HEK293 (cell line): ENCODE data around the gene SLC37A4.
A peak's percentile ranks its signal among the peaks of the same experiment; 100 is the strongest.

ENCODE experiments used
- CTCF ChIA-PET: fragments of 350-600 bp; formaldehyde crosslinking; extraction: SDS; loops from one replicate; lab custom pipeline; 2021; ENCODE audit warnings: antibody characterized with exemption; lab: Yijun Ruan, JAX
- POLR2A ChIA-PET: fragments of 300-600 bp; formaldehyde crosslinking; extraction: SDS; loops from one replicate; lab custom pipeline; 2020; ENCODE audit warnings: antibody characterized with exemption, inconsistent platforms; lab: Yijun Ruan, JAX
- H3K27ac ChIP-seq: fragments of 200-500 bp; sonication (Bioruptor generic); 2 replicates; pipeline ENCODE4 v1.5.1; 2014; ENCODE audit warnings: low read depth, low read length, control low read depth, inconsistent platforms; ENCODE audit errors: extremely low read depth
- H3K36me3 ChIP-seq, 2 experiments: fragments of 200-500 bp in 1 of 2; sonication (Bioruptor generic) in 1 of 2; 1 replicate in 1 of 2; 2 replicates in 1 of 2; pipeline ENCODE4 v1.5.1; 2014 to 2017; ENCODE audit warnings: inconsistent platforms in 2 of 2, low read length in 2 of 2; ENCODE audit not compliant: control insufficient read depth in 2 of 2, insufficient read depth in 1 of 2
- H3K4me1 ChIP-seq: fragments of 200-500 bp; sonication (Bioruptor generic); 2 replicates; pipeline ENCODE4 v1.5.1; 2014; ENCODE audit warnings: mild to moderate bottlenecking, low read length, inconsistent platforms; ENCODE audit not compliant: control insufficient read depth, insufficient read depth
- H3K4me3 ChIP-seq: 2 replicates; pipeline ENCODE4 v1.5.1; 2011; ENCODE audit warnings: low read depth, mild to moderate bottlenecking, control low read depth, low read length, moderate library complexity
- H3K9me3 ChIP-seq: fragments of 200-500 bp; sonication (Bioruptor generic); 2 replicates; pipeline ENCODE4 v1.5.1; 2014; ENCODE audit warnings: low read depth, low read length, inconsistent platforms; ENCODE audit not compliant: control insufficient read depth, insufficient read depth
- GFI1B ChIP-seq: fragments of 450-650 bp; formaldehyde crosslinking; IDR thresholded peaks from 2 replicates; pipeline ENCODE4 v1.5.1; 2016; ENCODE audit warnings: missing biosample characterization, missing genetic modification characterization
- HIC1 ChIP-seq: fragments of 450-650 bp; formaldehyde crosslinking; IDR thresholded peaks from 2 replicates; pipeline ENCODE4 v1.5.1; 2016; ENCODE audit warnings: missing biosample characterization, missing genetic modification characterization
- KLF1 ChIP-seq: fragments of 450-650 bp; formaldehyde crosslinking; IDR thresholded peaks from 2 replicates; pipeline ENCODE4 v1.5.1; 2016; ENCODE audit warnings: missing biosample characterization, missing genetic modification characterization
- KLF17 ChIP-seq: fragments of 450-650 bp; formaldehyde crosslinking; IDR thresholded peaks from 2 replicates; pipeline ENCODE4 v1.5.1; 2016; ENCODE audit warnings: missing biosample characterization, missing genetic modification characterization
- SP7 ChIP-seq: fragments of 450-650 bp; formaldehyde crosslinking; IDR thresholded peaks from 2 replicates; pipeline ENCODE4 v1.5.1; 2016; ENCODE audit warnings: missing biosample characterization, missing genetic modification characterization
- ZNF140 ChIP-seq: fragments of 450-650 bp; formaldehyde crosslinking; IDR thresholded peaks from 2 replicates; pipeline ENCODE4 v1.5.1; 2016; ENCODE audit warnings: missing biosample characterization, missing genetic modification characterization
- ZNF433 ChIP-seq: fragments of 450-650 bp; formaldehyde crosslinking; IDR thresholded peaks from 2 replicates; pipeline ENCODE4 v1.5.1; 2016; ENCODE audit warnings: missing biosample characterization, missing genetic modification characterization, low read depth
- ZNF488 ChIP-seq: fragments of 450-650 bp; formaldehyde crosslinking; IDR thresholded peaks from 2 replicates; pipeline ENCODE4 v1.5.1; 2016; ENCODE audit warnings: missing biosample characterization, missing genetic modification characterization
- ZNF513 ChIP-seq: fragments of 450-650 bp; IDR thresholded peaks from 2 replicates; pipeline ENCODE4 v1.5.1; 2018; ENCODE audit warnings: missing biosample characterization, missing genetic modification characterization
- ZNF518A ChIP-seq: fragments of 450-650 bp; formaldehyde crosslinking; conservative IDR thresholded peaks from 2 replicates; pipeline ENCODE4 v1.5.1; 2016; ENCODE audit warnings: low read depth, missing biosample characterization, missing genetic modification characterization
- ZNF521 ChIP-seq: fragments of 450-650 bp; formaldehyde crosslinking; IDR thresholded peaks from 2 replicates; pipeline ENCODE4 v1.5.1; 2017; ENCODE audit warnings: missing biosample characterization, mild to moderate bottlenecking, missing genetic modification characterization
- ZNF571 ChIP-seq: fragments of 450-650 bp; formaldehyde crosslinking; IDR thresholded peaks from 2 replicates; pipeline ENCODE4 v1.5.0; 2017; ENCODE audit warnings: missing biosample characterization, missing genetic modification characterization
- ZNF623 ChIP-seq: fragments of 450-650 bp; formaldehyde crosslinking; IDR thresholded peaks from 2 replicates; pipeline ENCODE4 v1.5.1; 2016; ENCODE audit warnings: missing biosample characterization, missing genetic modification characterization
- ZNF626 ChIP-seq: fragments of 450-650 bp; sonication (Bioruptor Pico); formaldehyde crosslinking; IDR thresholded peaks from 2 replicates; pipeline ENCODE4 v1.5.1; 2018; ENCODE audit warnings: missing biosample characterization, missing genetic modification characterization, inconsistent platforms
- ZNF645 ChIP-seq: fragments of 450-650 bp; formaldehyde crosslinking; IDR thresholded peaks from 2 replicates; pipeline ENCODE4; 2016; ENCODE audit warnings: missing biosample characterization, missing genetic modification characterization
- ZNF654 ChIP-seq: fragments of 450-650 bp; formaldehyde crosslinking; IDR thresholded peaks from 2 replicates; pipeline ENCODE4 v1.5.1; 2016; ENCODE audit warnings: low read depth, missing biosample characterization, missing genetic modification characterization

SLC37A4 gene

GRCh38 chr11:119067371-119068222 lies 36.9 kb upstream of the SLC37A4 start, which contains the start of gene VPS11 (continued):
- TF ChIP-seq ZNF645 (tag by site-specific recombination) (no peak), ZNF521 (tag by site-specific recombination) (no peak), HIC1 (tag by site-specific recombination) (no peak), KLF1 (tag by site-specific recombination) (no peak), ZNF623 (tag by site-specific recombination) (no peak), ZNF140 (tag by site-specific recombination) (no peak), ZNF488 (no peak)

GRCh38 chr11:119065369-119065768 lies 34.7 kb upstream of the SLC37A4 start:
- H3K36me3 ChIP-seq, result peaks cover 0 to 10% of the 10 kb centered on the region in 2 experiments; a peak in 1 of 3 replicates
- POLR2A ChIA-PET, result no interaction called here
- CTCF ChIA-PET, result interaction anchor here (0.6 to 1.0 kb wide), 4 partner anchors 20 to 273 kb away, joined by 3 to 5 read pairs (median 4); partner anchors contain the start of gene HMBS
- H3K4me3 ChIP-seq, result no peak overlapping the region
- TF ChIP-seq ZNF518A (no peak), ZNF626 (tag by site-specific recombination) (no peak), ZNF654 (tag by site-specific recombination) (peak; percentile 23; the same call in 1 of the 2 replicates), KLF17 (no peak), SP7 (no peak), GFI1B (tag by site-specific recombination) (no peak), ZNF513 (tag by site-specific recombination) (no peak), ZNF433 (tag by site-specific recombination) (no peak), ZNF571 (tag by site-specific recombination) (no peak)
- no peak overlapping the region for H3K27ac ChIP-seq
- H3K9me3 ChIP-seq, result no peaks in the 10 kb centered on the region
- H3K4me1 ChIP-seq, result no peaks in the 10 kb centered on the region
